Psoas muscle (tissue), 8 donors: Measurements from ENCODE around the gene RBMS3. TPM values are rescaled to one million over a fixed set of nuclear protein-coding genes. Genes with fewer than 3 reads are reported as not detected.
A peak's percentile ranks its signal among the peaks of the same experiment; 100 is the strongest.

Source experiments
- ATAC-seq, 4 donors: fragments of 200-7000 bp; cut with Tn5 transposase; one replicate each; pipeline ENCODE4 v1.9.1; 2020; ENCODE audit warnings: moderate library complexity in 3 of 4, mild to moderate bottlenecking in 2 of 4
- DNase-seq, 2 donors: peaks; one replicate each; pipeline ENCODE4 v3.0.0-alpha.2; 2020
- H3K27ac ChIP-seq: fragments of 200-600 bp; one replicate; pipeline ENCODE4 v1.8.0; 2022
- H3K27me3 ChIP-seq, 3 donors: fragments of 200-600 bp in 1 of 3; one replicate each; pipeline versions ENCODE4 v1.6.1 to v1.8.0; 2013 to 2022; ENCODE audit warnings: low read length in 2 of 3, mild to moderate bottlenecking in 2 of 3, moderate library complexity in 1 of 3; ENCODE audit not compliant: insufficient read depth in 3 of 3
- H3K36me3 ChIP-seq, 2 donors: fragments of 200-600 bp in 1 of 2; one replicate each; pipeline versions ENCODE4 v1.6.1 to v1.8.0; 2013 to 2022; ENCODE audit warnings: low read depth in 1 of 2, mild to moderate bottlenecking in 1 of 2, moderate library complexity in 1 of 2; ENCODE audit not compliant: insufficient read depth in 1 of 2
- H3K4me1 ChIP-seq: fragments of 200-600 bp; one replicate; pipeline ENCODE4 v1.8.0; 2022
- H3K4me3 ChIP-seq: fragments of 200-600 bp; one replicate; pipeline ENCODE4 v1.8.0; 2022; ENCODE audit warnings: mild to moderate bottlenecking
- H3K9me3 ChIP-seq: fragments of 200-600 bp; one replicate; pipeline ENCODE4 v1.8.0; 2022
- CTCF ChIP-seq: fragments of 200-600 bp; IDR thresholded peaks from one replicate; pipeline ENCODE4 v1.8.0; 2022; ENCODE audit warnings: antibody characterized with exemption
- WGBS, 3 donors: extraction: QIAGEN DNeasy Blood & Tissue Kit; methylation state at CpG; one replicate each; pipeline versions ENCODE4 v1.1.6 to v1.1.7; 2013; 5-methylcytosine and 5-hydroxymethylcytosine counted together
- intact Hi-C, 2 donors: fragments of 100-400 bp; cut with DNase I; formaldehyde crosslinking; loops; one replicate each; pipeline versions ENCODE4 v1.11.0 to v1.14.2; 2022
- polyA plus RNA-seq, 3 donors: library from polyadenylated mRNA; stranded (reverse); fragments of 200-250 nt; gene quantifications; one replicate each; pipeline ENCODE4 v1.2.3, GENCODE V29; 2013
- total RNA-seq, 4 donors: library from RNA; stranded (reverse); fragmentation: NEBNext Ultra II Directional in 2 of 4; extraction: Animal tissue kit (Norgen Biotek cat#: 25700) in 2 of 4; gene quantifications; one replicate each; pipeline versions ENCODE4 v1.2.1 to v1.2.4, GENCODE V29; 2021 to 2023
- donor health status: healthy with polysubstance abuse.
- donor health status: DM: no; HTN: no; CAD: no; lungs with moderate emphysema.
- donor health status: Bipolar disorder and iron deficiency.
- donor health status: healthy.
- donor health status: DM: yes; HTN: yes; CAD: no.
- donor health status: DM: no; HTN: no; CAD: no.
- donor health status: DM: no; HTN: no; CAD: no.
- donor health status: DM: yes; HTN: yes; CAD: no.

Gene RBMS3
- total and polyA plus RNA-seq, 7 donors = 3.8 to 34.5 (median 23.5) TPM

- no peak overlapping the region for H3K27ac ChIP-seq
- no peaks in the 10 kb centered on the region for H3K27me3 ChIP-seq
- no peak overlapping the region for H3K4me3 ChIP-seq
- whole genome bisulfite sequencing, 3 donors = 6 to 9% (median 7%) methylated on average over 2 of the region's 2 CpGs
- peak; percentile 68 for TF ChIP-seq CTCF
- ATAC-seq = peak; percentile 36 to 81 (median 62)
- peak; percentile 45 for DNase-seq
- H3K4me1 ChIP-seq = peaks cover 3% of the 10 kb centered on the region
- intact Hi-C loops = no loop called here
- H3K36me3 ChIP-seq = no peaks in the 10 kb centered on the region
- H3K9me3 ChIP-seq = no peaks in the 10 kb centered on the region
Observed at GRCh38 chr3:30012941-30013543, 732.2 kb downstream of the RBMS3 start.

GRCh38 chr3:30017901-30018300, 737.0 kb downstream of the RBMS3 start:
- no peaks in the 10 kb centered on the region for H3K9me3 ChIP-seq
- intact Hi-C loops = no loop called here
- DNase-seq (no peak), ATAC-seq (no peak)
- no peaks in the 10 kb centered on the region for H3K36me3 ChIP-seq
- no peak overlapping the region for H3K27ac ChIP-seq
- WGBS, 3 donors = 51 to 76% (median 52%) methylated on average over 2 of the region's 2 CpGs
- H3K27me3 ChIP-seq = no peaks in the 10 kb centered on the region
- no peaks in the 10 kb centered on the region for H3K4me1 ChIP-seq
- TF ChIP-seq CTCF = no peak
- no peak overlapping the region for H3K4me3 ChIP-seq

GRCh38 chr3:30020380-30020779, 739.5 kb downstream of the RBMS3 start:
- Histone ChIP-seq H3K4me3 (no peak overlapping the region), H3K9me3 (no peaks in the 10 kb centered on the region), H3K27ac (no peak overlapping the region), H3K27me3 (no peaks in the 10 kb centered on the region), H3K36me3 (no peaks in the 10 kb centered on the region), H3K4me1 (no peaks in the 10 kb centered on the region)
- TF ChIP-seq CTCF = no peak
- intact Hi-C loops = no loop called here
- no peak for ATAC-seq
- WGBS, 3 donors = 82 to 90% (median 85%) methylated on average over 1 of the region's 1 CpG
- no peak for DNase-seq

DNA sequence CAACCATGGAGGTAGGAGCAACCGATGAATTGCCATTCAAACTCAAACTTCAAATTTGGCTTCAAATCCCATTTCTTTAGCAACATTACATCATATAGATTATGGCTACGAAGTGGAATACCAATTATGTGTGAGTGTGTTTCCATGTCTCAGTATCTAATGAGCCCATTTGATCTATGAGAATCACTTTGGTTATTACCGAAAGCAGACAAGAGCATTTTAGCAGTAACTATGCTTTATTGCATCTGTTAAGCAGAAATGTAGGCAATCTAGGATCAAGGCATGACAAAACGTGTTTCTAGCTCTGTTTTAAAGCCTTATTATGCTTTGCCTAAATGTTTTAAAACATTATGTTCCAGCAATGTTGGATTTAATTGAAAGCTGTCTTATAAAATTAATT, 743.6 kb downstream of the RBMS3 start:
- H3K4me1 ChIP-seq = no peaks in the 10 kb centered on the region
- 64 to 76% (median 74%) methylated on average over 4 of the region's 4 CpGs for WGBS, 3 donors
- no peak for DNase-seq
- TF ChIP-seq CTCF = no peak
- H3K27me3 ChIP-seq = no peaks in the 10 kb centered on the region
- ATAC-seq = no peak
- H3K9me3 ChIP-seq = no peaks in the 10 kb centered on the region
- H3K36me3 ChIP-seq = no peaks in the 10 kb centered on the region
- intact Hi-C loops = no loop called here
- H3K4me3 ChIP-seq = no peak overlapping the region
- H3K27ac ChIP-seq = no peak overlapping the region

- Histone ChIP-seq H3K4me1 (no peaks in the 10 kb centered on the region), H3K27me3 (no peaks in the 10 kb centered on the region), H3K9me3 (no peaks in the 10 kb centered on the region), H3K36me3 (no peaks in the 10 kb centered on the region), H3K27ac (no peak overlapping the region), H3K4me3 (no peak overlapping the region)
- ATAC-seq (no peak), DNase-seq (no peak)
- intact Hi-C loops = no loop called here
- 60 to 97% (median 65%) methylated on average over 1 of the region's 1 CpG for WGBS, 3 donors
- no peak for TF ChIP-seq CTCF
Observed at GRCh38 chr3:30026851-30027250, 746.0 kb downstream of the RBMS3 start.
